NT2/D1 (cell line): ENCODE measurements around the gene TCIRG1.

Experiments
- SUZ12 ChIP-seq: IDR thresholded peaks from 2 replicates; pipeline ENCODE4 v1.6.1; 2011; ENCODE audit not compliant: insufficient read length, insufficient read depth; ENCODE audit errors: extremely low read depth
- ZNF274 ChIP-seq: IDR thresholded peaks from 2 replicates; pipeline ENCODE4 v1.6.1; 2011; ENCODE audit warnings: mild to moderate bottlenecking, low read depth, low read length

DNA sequence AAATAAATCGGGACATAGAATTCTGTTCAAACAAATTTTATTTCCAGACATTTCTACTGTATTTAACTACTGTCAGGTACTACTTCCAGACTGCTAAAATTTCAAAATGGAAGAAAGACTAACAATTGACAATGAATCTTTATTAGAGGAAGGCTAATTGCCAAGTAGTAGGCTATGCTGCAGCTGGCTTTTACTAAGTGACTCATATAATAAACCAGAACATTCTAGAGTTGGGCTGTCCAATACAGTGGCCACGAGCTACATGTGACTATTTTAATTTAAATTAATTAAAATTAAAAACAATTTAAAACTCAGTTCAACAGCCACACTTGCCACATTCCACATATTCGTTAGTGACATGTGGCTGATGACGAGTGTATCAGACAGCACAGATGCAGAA is 54.7 kb downstream of the TCIRG1 start:
- TF ChIP-seq ZNF274 (no peak), SUZ12 (no peak)
